Peyer's patch (tissue), 4 donors: Measurements from ENCODE around the gene STMND1. TPM values are rescaled to one million over a fixed set of nuclear protein-coding genes. Genes with fewer than 3 reads are reported as not detected.

ENCODE experiments used
- DNase-seq, 3 donors: peaks; one replicate each; pipeline ENCODE4 v3.0.0-alpha.2; 2017 to 2019
- H3K27ac ChIP-seq, 4 donors: fragments of 200-600 bp; sonication (generic); one replicate each; pipeline ENCODE4 v1.5.1; 2016 to 2019
- H3K27me3 ChIP-seq, 2 donors: fragments of 200-600 bp; sonication (generic); one replicate each; pipeline ENCODE4 v1.5.1; 2019
- H3K36me3 ChIP-seq, 3 donors: fragments of 200-600 bp; sonication (generic); one replicate each; pipeline ENCODE4 v1.5.1; 2016 to 2019
- H3K4me1 ChIP-seq, 4 donors: fragments of 200-600 bp; sonication (generic); one replicate each; pipeline ENCODE4 v1.5.1; 2016 to 2019
- H3K4me3 ChIP-seq, 4 donors: fragments of 200-600 bp; sonication (generic); 1 replicate in 3 of 4; 2 replicates in 1 of 4; pipeline ENCODE4 v1.5.1; 2016 to 2019; ENCODE audit warnings: mild to moderate bottlenecking in 1 of 4
- H3K9me3 ChIP-seq, 4 donors: fragments of 200-600 bp; sonication (generic); one replicate each; pipeline ENCODE4 v1.5.1; 2016 to 2019; ENCODE audit warnings: mild to moderate bottlenecking in 1 of 4
- CTCF ChIP-seq, 6 experiments: fragments of 450-650 bp in 4 of 6; fragments of 200-600 bp in 2 of 6; sonication (generic) in 1 of 6; IDR thresholded peaks; one replicate each; pipeline ENCODE4 v1.5.1; 2017 to 2019; ENCODE audit warnings: antibody characterized with exemption in 6 of 6, mild to moderate bottlenecking in 3 of 6, moderate library complexity in 1 of 6
- POLR2A ChIP-seq, 2 donors: fragments of 450-650 bp; IDR thresholded peaks; one replicate each; pipeline ENCODE4 v1.5.1; 2017; ENCODE audit warnings: antibody characterized with exemption in 2 of 2, mild to moderate bottlenecking in 2 of 2, moderate library complexity in 2 of 2
- total RNA-seq, 4 donors: library from RNA; depleted of rRNA; stranded (reverse); fragments of >200 nt; gene quantifications; one replicate each; pipeline ENCODE4 v1.1.0, GENCODE V29; 2016

STMND1 gene
- total RNA-seq = not detected

GRCh38 chr6:17101422-17102257, at the start of gene STMND1:
Gene STMND1, plus strand, starts transcription at chr6:17102050. Its CDS starts 208 bp downstream, at chr6:17102258.
- Histone ChIP-seq H3K4me1 (peaks cover 0 to 16% (median 0%) of the 10 kb centered on the region in 4 donors), H3K9me3 (no peaks in the 10 kb centered on the region), H3K4me3 (peak within 1 kb of the TSS in 3 of 4 donors; percentile 15 to 58 (median 51)), H3K36me3 (no peaks in the 10 kb centered on the region), H3K27ac (peak within 1 kb of the TSS in 1 of 4 donors; percentile 45), H3K27me3 (no peaks in the 10 kb centered on the region)
- DNase-seq = peak in 2 of 3 donors; percentile 71 to 75
- TF ChIP-seq CTCF (IDR thresholded peaks at IDR 0.05) = no peak
- no peak for TF ChIP-seq POLR2A (IDR thresholded peaks at IDR 0.05)

- H3K4me1 ChIP-seq = no peaks in the 10 kb centered on the region
- DNase-seq = no peak
- H3K27ac ChIP-seq = no peak overlapping the region
- no peaks in the 10 kb centered on the region for H3K9me3 ChIP-seq
- H3K27me3 ChIP-seq = no peaks in the 10 kb centered on the region
- TF ChIP-seq CTCF (IDR thresholded peaks at IDR 0.05) (no peak), POLR2A (IDR thresholded peaks at IDR 0.05) (no peak)
- no peaks in the 10 kb centered on the region for H3K36me3 ChIP-seq
- no peak overlapping the region for H3K4me3 ChIP-seq
Measured at GRCh38 chr6:17054647-17055046, 47.2 kb upstream of the STMND1 start.

GRCh38 chr6:17057322-17057721, 44.5 kb upstream of the STMND1 start:
- Histone ChIP-seq H3K27ac (no peak overlapping the region), H3K9me3 (no peaks in the 10 kb centered on the region), H3K4me1 (no peaks in the 10 kb centered on the region), H3K36me3 (no peaks in the 10 kb centered on the region), H3K4me3 (no peak overlapping the region), H3K27me3 (no peaks in the 10 kb centered on the region)
- TF ChIP-seq CTCF (IDR thresholded peaks at IDR 0.05) = no peak
- no peak for TF ChIP-seq POLR2A (IDR thresholded peaks at IDR 0.05)
- no peak for DNase-seq

GRCh38 chr6:17058550-17058949, 43.3 kb upstream of the STMND1 start:
- DNase-seq = no peak
- no peak for TF ChIP-seq CTCF (IDR thresholded peaks at IDR 0.05)
- TF ChIP-seq POLR2A (IDR thresholded peaks at IDR 0.05) = no peak
- Histone ChIP-seq H3K4me3 (no peak overlapping the region), H3K36me3 (no peaks in the 10 kb centered on the region), H3K4me1 (no peaks in the 10 kb centered on the region), H3K9me3 (no peaks in the 10 kb centered on the region), H3K27ac (no peak overlapping the region), H3K27me3 (no peaks in the 10 kb centered on the region)

GRCh38 chr6:17059022-17059421, 42.8 kb upstream of the STMND1 start:
- no peak overlapping the region for H3K4me3 ChIP-seq
- no peak overlapping the region for H3K27ac ChIP-seq
- H3K4me1 ChIP-seq = no peaks in the 10 kb centered on the region
- no peaks in the 10 kb centered on the region for H3K27me3 ChIP-seq
- H3K36me3 ChIP-seq = no peaks in the 10 kb centered on the region
- TF ChIP-seq CTCF (IDR thresholded peaks at IDR 0.05) (no peak), POLR2A (IDR thresholded peaks at IDR 0.05) (no peak)
- H3K9me3 ChIP-seq = no peaks in the 10 kb centered on the region
- DNase-seq = no peak
